HG03103 (cell line): ENCODE results near the gene DDX31.
A peak's percentile ranks its signal among the peaks of the same experiment; 100 is the strongest.
"Not testable (repeated sequence)": the region's sequence is repeated elsewhere in the genome, so short reads cannot be mapped to it uniquely, and the experiment has no call there.

Experiments used
- ATAC-seq: cut with Tn5 transposase; IDR thresholded peaks from one replicate; pipeline ENCODE4 v1.9.1; 2021; ENCODE audit warnings: low read depth; ENCODE audit not compliant: unreplicated experiment

The DDX31 gene

GRCh38 chr9:132669698-132670456 lies at the start of gene DDX31:
Gene DDX31, minus strand, starts transcription at chr9:132669983. Its CDS starts 49 bp downstream, at chr9:132669934.
- ATAC-seq: peak; percentile 50

- not testable (repeated sequence) for ATAC-seq
Measured at GRCh38 chr9:132718381-132718928, 48.7 kb upstream of the DDX31 start.

DNA sequence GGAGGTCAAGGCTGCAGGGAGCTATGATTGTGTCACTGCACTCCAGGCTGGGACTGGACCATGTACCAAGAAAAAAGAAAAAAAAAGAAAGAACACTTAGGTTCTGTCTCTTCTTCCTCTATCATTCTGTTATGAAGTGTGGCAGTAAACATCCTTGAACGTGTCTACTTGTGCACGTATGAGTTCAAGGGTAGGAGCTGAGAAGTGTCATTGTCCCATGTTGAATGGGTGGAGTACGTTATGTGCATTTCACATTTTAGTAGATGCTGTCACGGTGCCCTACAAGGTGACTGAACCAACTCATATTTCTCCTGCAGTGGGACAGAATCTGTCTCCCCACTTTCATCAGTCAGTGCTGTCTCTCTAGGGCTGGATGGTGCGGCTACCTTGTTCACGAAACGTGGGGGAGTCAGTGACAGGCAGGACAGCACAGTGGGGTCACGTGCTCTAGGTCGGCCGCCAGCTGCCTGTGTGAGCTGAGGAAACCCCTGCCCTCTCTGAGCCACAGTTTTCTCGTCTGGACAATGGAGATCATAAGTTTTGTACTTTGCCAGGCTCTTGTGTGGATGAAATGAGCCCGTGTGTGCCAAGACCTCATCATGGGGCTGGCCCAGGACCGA lies 47.7 kb upstream of the DDX31 start:
- ATAC-seq: no peak

- no peak for ATAC-seq
Measured at GRCh38 chr9:132716007-132716406, 46.2 kb upstream of the DDX31 start.

DNA sequence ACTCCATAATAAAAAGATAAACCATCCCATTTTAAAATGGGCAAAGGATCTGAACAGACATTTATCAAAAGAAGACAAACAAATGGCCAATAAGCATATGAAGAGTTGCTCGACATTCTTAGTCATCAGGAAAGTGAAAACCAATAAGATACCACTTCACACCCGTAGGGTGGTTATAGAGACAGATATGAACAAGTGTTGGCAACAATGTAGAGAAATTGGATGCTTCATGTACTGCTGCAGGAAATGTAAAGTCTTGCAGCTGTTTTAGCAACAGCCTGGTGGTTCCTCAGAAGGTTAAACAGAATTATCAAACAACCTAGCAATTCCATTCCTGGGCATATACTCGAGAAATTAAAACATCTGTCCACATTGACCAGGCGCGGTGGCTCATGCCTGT lies 43.0 kb upstream of the DDX31 start:
- no peak for ATAC-seq

DNA sequence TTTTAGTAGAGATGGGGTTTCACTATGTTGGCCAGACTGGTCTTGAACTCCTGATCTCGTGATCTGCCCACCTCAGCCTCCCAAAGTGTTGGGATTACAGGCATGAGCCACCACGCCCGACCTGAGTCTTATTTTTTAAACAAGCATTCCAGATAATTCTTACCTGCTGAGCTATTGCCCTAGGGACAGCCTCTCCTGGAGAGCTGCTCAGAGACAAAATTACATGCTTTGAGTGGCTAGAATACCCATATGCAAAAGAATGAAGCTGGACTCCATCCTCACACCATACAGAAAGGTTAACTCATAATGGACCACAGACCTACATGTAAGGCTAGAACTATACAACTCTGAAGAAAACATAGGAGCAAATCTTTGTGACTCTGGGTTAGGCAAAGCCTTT lies 42.1 kb upstream of the DDX31 start:
- ATAC-seq: no peak

DNA sequence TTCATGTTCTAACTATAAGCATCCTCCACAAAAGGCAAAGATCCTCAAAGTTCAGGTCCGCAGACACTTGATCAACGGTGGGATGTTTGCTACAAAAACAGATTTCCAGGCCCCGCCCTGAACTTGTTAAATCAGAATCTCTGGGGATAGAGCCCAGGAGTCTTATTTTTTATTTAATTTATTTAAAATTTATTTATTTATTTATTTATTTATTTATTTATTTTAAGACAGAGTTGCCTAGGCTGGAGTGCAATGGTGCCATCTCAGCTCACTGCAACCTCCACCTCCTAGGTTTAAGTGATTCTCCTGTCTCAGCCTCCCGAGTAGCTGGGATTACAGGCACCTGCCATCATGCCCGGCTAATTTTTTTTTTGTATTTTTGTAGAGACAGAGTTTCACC lies 41.4 kb upstream of the DDX31 start:
- not testable (repeated sequence) for ATAC-seq

DNA sequence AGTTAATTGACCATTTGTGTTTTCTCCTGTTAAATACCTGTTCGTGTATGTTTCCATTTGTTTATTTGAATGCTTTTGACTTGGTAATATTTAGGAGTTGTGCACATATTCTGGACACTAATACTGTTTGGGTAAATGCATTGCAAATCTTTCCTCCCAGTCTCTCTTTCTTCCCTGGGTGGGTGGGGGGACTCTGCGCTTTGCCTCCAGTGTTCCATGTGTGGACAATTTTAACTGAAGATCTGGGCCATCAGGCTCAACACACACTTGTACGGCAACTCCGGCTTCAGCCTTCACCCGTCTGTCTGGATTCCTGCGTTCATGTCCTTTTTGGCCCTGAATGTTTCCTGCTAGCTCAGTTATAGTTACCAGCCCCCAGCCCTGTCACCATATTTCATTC lies 40.5 kb upstream of the DDX31 start:
- ATAC-seq: no peak

DNA sequence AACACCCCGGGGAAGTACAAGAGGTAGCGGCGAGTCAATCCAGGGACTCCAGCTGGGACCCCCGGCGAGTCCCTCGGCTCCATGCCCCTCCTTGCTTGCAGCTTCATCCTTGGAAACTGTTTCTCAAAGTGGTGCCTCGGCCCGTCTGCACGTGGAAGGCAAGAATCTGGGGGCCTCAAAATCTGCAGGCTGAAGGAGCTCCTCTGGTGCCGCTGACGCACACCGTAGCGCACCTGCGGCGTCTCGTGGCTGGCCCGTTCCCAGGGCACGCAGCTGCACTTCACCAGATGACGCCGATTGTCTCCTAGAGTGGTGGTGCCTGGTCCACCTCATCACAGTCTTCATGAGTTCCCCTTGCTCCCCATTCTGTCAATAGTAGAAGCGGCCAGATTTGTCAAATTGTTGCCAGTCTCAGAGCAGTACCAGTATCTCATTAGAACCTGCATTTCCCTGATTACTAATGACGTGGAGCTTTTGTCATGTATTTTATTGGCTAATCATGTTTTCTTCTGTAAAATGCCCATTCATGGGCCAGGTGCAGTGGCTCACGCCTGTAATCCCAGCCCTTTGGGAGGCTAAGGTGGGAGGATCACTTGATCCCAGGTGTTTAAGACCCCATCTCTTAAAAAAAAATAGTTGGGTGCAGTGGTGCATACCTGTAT lies 39.1 kb upstream of the DDX31 start:
- ATAC-seq: no peak

- no peak for ATAC-seq
Measured at GRCh38 chr9:132708239-132708638, 38.5 kb upstream of the DDX31 start.

GRCh38 chr9:132703336-132703735 lies 33.6 kb upstream of the DDX31 start:
- no peak for ATAC-seq

- ATAC-seq: no peak
Measured at GRCh38 chr9:132702254-132702653, 32.5 kb upstream of the DDX31 start.

DNA sequence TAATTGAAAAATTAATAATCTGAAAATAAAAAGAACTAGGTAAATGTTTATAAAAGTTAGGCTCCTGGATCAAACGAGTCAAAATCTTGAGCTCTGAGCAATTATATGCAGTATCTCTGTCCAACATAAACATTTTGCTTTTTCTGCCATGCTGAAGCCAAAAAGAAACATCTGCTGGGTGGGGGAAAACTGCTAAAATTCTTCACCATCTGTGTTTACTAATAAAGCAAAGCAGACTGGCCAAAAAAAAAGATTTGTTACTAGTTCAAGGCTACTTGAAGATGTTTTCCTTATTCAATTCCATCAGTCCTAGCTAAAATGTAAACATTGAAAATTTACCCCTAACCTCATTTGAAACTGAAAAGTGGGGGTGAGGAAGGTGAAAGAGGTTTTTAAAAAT lies 30.2 kb upstream of the DDX31 start:
- ATAC-seq: no peak

GRCh38 chr9:132698989-132699388 lies 29.2 kb upstream of the DDX31 start:
- ATAC-seq: no peak

DNA sequence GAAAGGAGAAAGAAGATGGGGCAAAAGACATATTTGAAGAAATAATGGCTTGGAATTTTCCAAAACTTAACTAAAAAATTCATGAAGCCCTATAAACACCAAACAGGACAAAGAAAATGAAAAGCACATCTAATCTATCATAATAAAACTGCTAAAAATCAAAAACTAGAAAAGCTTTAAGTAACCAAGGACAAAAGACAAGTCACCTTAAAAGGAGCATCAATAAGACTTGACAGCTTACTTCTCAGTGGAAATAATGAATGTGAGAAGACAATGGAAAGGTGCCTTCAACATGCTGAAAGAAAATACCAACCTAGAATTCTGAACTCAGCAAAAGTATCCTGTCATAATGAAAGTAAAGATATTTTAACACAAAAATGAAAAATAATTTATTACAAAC lies 27.4 kb upstream of the DDX31 start:
- no peak for ATAC-seq

GRCh38 chr9:132694144-132694543 lies 24.4 kb upstream of the DDX31 start:
- ATAC-seq: no peak

- no peak for ATAC-seq
Measured at GRCh38 chr9:132690696-132691095, 20.9 kb upstream of the DDX31 start.

GRCh38 chr9:132683873-132684272 lies 14.1 kb upstream of the DDX31 start:
- ATAC-seq: no peak

- no peak for ATAC-seq
Measured at GRCh38 chr9:132681561-132681960, 11.8 kb upstream of the DDX31 start.

DNA sequence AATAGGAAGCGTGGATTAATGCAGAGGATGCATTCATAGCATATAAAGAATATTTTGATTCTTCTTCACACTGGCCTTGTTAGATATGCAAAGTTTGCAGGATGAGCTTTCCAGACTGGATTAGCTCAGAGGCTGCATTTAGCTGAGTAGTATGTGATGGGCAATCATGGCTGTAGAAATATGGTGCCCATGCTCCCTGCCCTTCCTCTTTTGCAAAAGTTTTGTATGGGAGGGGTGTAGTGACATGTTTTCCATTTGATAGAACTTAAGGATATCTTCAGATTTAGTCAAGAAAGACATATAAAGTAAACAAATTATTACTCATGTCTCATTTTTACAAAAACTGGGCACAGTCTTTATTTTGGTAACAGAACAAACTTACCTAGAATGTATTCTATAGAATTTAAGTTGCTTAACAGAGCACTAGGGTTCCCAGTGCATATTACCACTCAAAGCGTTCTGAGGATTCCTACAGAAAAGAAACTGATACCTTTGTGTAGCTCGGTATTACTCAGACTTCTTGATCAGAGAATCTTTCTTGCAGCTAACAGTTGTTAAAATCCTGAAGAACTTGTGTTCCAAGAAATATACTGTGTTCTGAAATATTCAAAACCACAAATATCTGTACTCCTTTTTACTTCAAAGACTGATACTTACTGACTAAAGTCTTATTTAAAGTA lies 10.3 kb upstream of the DDX31 start:
- no peak for ATAC-seq

DNA sequence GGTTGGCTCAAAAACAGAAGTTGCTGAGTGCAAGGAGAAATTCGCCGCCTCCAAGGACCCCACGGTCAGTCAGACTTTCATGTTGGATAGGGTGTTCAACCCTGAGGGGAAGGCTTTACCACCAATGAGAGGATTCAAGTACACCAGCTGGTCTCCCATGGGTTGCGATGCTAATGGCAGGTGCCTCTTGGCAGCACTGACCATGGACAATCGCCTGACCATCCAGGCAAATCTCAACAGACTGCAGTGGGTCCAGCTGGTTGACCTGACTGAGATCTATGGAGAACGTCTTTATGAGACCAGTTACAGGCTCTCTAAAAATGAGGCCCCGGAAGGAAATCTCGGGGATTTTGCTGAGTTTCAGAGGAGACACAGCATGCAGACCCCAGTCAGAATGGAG lies 8.2 kb upstream of the DDX31 start:
- no peak for ATAC-seq
